AG09309 (cell line): Measurements from ENCODE around the gene SETD2.
"Not testable (repeated sequence)": the region's sequence is repeated elsewhere in the genome, so short reads cannot be mapped to it uniquely, and the experiment has no call there.

Experiments used
- DNase-seq: peaks from one replicate; pipeline ENCODE4 v3.0.0-alpha.2; 2010; ENCODE audit warnings: low read depth
- H3K4me3 ChIP-seq: 2 replicates; pipeline ENCODE4 v1.5.1; 2011; ENCODE audit warnings: mild to moderate bottlenecking, low read depth, low read length, moderate library complexity; ENCODE audit not compliant: control insufficient read depth
- TF ChIP-seq, protein P1 (sequence below): IDR thresholded peaks from 2 replicates; pipeline ENCODE4 v1.5.1; 2011; ENCODE audit warnings: mild to moderate bottlenecking, low read depth, low read length, inconsistent platforms; ENCODE audit not compliant: insufficient read depth, control insufficient read depth; ENCODE audit errors: missing control alignments

SETD2 gene

DNA sequence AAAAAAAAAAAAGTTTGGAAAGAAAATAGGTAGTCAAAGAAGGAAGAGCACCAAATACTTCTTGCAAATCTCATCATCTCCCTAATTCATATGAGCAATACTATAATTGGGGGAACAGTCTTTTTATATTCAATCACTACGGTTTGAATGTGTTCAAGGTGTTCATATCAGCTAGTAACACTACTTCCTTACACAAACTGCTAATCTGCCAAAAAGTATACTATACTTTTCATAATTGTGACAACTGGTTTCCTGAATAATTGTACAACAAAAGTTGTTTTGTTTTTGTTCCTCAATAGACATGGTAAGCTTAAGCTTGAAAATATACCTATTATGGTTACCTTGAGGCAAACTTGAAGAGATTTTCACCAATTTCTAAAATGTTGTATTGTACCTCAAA is 12.1 kb downstream of the SETD2 start:
- TF ChIP-seq, protein P1, sequence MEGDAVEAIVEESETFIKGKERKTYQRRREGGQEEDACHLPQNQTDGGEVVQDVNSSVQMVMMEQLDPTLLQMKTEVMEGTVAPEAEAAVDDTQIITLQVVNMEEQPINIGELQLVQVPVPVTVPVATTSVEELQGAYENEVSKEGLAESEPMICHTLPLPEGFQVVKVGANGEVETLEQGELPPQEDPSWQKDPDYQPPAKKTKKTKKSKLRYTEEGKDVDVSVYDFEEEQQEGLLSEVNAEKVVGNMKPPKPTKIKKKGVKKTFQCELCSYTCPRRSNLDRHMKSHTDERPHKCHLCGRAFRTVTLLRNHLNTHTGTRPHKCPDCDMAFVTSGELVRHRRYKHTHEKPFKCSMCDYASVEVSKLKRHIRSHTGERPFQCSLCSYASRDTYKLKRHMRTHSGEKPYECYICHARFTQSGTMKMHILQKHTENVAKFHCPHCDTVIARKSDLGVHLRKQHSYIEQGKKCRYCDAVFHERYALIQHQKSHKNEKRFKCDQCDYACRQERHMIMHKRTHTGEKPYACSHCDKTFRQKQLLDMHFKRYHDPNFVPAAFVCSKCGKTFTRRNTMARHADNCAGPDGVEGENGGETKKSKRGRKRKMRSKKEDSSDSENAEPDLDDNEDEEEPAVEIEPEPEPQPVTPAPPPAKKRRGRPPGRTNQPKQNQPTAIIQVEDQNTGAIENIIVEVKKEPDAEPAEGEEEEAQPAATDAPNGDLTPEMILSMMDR, result no peak

DNA sequence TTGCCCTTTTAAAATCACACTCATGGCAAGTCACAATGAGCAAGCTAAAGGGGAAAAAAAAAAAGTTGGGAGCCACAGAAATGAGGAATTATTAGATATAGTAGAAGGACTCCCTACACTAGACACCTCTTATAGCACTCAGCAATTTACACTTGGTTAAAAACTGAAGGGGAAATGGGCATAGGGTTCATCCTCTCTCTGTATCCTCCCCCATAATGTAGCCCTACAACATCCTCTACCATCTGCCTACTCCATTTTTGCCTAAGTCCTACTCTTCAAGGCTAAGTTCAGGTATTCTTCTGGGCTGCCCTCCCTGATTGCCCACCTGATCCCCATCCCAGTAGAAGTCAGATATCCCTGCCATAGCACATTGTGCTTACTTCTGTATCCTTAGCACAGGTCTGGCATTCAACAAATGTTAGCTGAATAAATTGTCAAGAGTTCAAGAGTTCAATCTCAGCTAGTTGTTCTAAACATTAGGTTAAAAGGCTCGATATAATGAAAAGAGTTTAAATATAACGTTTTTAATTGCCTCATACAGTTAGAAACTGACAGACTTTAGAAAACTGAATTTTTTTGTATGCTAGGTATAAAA is 14.5 kb downstream of the SETD2 start:
- no peak for DNase-seq
- TF ChIP-seq, protein P1, result no peak
- no peak overlapping the region for H3K4me3 ChIP-seq

More for the DNA sequence above, 12.1 kb downstream of the SETD2 start:
- H3K4me3 ChIP-seq, result no peak overlapping the region
- DNase-seq, result no peak

DNA sequence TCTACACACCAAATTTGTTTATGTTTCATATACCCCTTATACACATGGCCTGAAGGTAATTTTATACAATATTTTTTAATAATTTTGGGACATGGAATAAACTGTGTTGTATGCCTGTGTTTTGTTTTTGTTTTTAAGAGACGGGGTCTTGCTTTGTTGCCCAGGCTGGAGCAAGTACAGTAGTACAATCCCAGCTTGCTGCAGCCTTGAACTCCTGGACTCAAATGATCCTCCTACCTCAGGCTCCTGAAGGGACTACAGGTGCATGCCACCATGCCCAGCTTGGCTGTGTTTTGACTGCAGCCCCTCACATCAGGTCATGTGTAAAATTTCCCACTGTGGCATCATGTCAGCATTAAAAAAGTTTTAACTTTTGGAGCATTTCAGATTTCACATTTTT is 18.6 kb downstream of the SETD2 start:
- H3K4me3 ChIP-seq, result no peak overlapping the region
- no peak for DNase-seq
- TF ChIP-seq, protein P1, result no peak

DNA sequence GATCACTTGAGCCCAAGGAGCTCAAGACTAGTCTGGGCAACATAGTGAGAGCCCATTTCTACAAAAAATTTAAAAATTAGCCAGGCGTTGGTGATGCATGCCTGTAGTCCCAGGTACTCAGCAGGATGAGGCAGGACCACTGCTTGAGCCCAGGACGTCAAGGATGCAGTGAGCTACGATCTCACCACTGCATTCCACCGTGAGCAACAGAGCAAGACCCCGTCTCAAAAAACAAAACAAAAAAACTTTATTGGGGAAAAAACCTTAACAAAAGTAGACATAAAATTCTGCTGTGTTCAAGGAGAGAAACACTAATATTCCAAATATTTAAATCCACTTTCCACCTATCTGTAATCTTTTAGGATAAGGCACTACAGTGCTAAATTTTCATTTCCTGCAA is 20.8 kb downstream of the SETD2 start:
- DNase-seq, result no peak
- H3K4me3 ChIP-seq, result no peak overlapping the region
- TF ChIP-seq, protein P1, result no peak

DNA sequence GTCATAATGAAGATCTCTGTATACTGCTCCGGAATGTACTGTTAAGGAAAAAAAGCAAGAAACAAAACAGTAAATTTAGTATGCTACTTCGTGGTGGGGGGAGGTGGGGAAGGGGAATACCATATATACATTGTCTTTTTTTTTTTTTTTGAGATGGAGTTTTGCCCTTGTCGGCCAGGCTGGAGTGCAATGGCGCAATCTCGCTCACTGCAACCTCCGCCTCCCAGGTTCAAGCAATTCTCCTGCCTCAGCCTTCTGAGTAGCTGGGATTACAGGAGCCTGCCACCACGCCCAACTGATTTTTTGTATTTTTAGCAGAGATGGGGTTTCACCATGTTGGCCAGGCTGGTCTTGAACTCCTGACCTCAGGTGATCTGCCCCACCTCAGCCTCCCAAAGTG is 21.4 kb downstream of the SETD2 start:
- not testable (repeated sequence) for DNase-seq, H3K4me3 ChIP-seq

DNA sequence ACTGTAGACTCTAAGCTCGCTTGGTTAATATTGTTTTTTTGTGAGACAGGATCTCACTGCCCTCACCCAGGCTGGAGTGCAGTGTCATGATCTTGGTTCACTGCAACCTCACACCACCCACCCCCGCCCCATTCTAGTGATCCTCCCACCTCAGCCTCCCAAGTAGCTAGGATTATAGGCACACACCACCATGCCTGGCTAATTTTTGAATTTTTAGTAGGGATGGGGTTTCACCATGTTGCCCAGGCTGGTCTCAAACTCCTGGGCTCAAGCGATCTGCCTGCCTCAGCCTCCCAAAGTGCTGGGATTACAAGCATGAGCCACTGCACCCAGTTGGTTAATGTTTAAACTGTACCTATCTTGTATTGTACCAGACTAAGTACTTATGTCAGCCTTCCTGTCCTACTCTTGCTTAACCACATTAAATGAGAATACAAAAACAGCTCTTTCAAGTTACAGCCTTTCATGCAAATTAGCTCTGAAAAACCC is 22.9 kb downstream of the SETD2 start:
- not testable (repeated sequence) for DNase-seq, H3K4me3 ChIP-seq

DNA sequence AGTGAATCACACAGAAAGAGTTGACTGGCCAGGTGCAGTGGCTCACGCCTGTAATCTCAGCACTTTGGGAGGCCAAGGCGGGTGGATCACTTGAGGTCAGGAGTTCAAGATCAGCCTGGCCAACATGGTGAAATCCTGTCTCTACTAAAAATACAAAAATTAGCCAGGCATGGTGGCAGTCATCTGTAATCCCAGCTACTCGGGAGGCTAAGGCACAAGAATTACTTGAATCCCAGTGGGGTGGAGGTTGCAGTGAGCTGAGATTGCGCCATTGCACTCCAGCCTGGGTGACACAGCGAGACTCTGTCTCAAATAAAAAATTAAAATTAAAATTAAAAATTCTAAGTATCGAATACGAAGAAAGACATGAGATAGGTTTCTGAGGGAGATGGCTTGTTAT is 23.4 kb downstream of the SETD2 start:
- not testable (repeated sequence) for DNase-seq, H3K4me3 ChIP-seq

DNA sequence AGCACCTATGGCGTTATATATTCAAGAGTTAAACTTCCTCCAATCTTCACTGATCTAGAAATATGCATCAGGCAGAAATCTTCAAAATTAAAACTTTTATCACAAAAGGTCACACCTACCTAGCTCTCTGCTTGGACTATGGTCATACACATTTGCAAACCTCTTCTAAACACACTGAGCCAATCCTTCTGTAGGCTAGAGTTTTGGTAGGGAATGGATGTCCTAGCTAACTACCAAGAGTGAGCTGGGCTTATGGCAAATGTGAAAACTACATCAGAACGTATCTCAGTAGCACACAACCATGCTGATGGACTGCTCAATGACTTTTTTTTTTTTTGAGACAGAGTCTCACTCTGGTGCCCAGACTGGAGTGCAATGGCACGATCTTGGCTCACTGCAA is 29.6 kb downstream of the SETD2 start:
- DNase-seq, result no peak
- TF ChIP-seq, protein P1, result no peak
- H3K4me3 ChIP-seq, result no peak overlapping the region

DNA sequence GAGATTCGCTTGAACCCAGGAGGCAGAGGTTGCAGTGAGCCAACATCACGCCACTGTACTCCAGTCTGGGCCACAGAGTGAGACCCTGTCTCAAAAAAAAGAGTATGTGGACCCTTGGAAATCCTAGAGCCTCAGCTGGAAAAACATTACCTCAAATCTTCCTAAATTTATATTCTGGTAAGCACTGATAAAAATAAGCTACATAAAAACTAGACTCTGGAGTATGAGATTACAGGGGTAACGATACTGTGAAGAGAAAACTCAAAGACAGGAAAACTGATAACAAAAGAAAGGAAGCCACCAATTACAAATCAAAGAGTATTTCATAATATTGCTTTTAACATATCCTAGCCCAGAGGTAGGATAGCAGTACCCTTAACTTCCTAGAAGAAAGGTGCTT is 30.3 kb downstream of the SETD2 start:
- TF ChIP-seq, protein P1, result no peak
- H3K4me3 ChIP-seq, result no peak overlapping the region
- no peak for DNase-seq
